Measurements from ENCODE around the gene EIF4EBP3. TPM values are rescaled to one million over a fixed set of nuclear protein-coding genes. Genes with fewer than 3 reads are reported as not detected.
A peak's percentile ranks its signal among the peaks of the same experiment; 100 is the strongest.

Gene EIF4EBP3
- total and polyA plus RNA-seq, 2 donors (not counting 3 experiments of a cell fraction or from before 2014, with no cell fraction given) = 3.7 to 7.6 TPM

DNA sequence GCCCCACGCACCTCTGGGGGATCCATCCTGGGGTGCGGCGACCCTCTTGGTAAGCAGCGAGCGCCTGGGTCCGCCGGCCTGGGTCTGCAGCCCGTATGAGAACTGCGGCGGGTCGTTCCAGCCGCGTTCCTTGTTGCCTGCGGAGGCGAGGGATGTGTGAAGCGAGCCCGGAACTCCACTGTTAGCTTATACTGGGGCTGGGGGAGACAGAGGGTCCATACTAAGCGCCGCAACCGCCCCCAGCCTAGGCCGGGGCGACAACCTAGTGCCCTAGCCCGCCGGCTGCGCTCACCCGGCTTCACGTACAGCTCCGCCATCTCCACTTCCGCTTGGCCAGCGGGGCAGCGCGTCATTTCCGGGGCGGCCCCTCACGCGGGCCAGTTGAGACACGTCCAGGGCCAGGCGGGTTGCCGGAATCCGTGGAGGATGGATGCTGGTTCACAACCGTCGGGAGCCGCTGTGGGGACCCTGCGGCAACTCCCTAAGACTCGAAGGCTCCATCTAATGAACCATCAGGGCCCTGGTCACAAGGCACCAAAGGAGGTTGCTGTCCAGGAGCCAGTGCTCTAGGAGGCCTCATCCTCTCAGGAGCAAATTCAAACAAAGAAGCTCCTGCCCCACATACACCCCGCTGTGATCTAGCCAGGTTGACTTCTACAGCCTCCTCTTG is 9.8 kb downstream of the EIF4EBP3 start, which contains the start of gene SRA1:
TSS of gene SRA1 (minus strand) at position 338 of the 670 bp plus-strand sequence. CDS start at position 317, 21 bp downstream.
- peak within 1 kb of the TSS; percentile 88 for H3K9ac ChIP-seq (replicated peaks; ENCODE audit: extremely low read depth, insufficient read depth, low read length)
- peak; percentile 96 for FAIRE-seq
- ChIA-PET CTCF (interaction anchor here (0.6 to 3.9 kb wide), 4 partner anchors 10 to 184 kb away, joined by 3 to 18 read pairs (median 10); partner anchors contain the start of genes CD14 and EIF4EBP3), POLR2A (interaction anchor here (1.3 kb wide), 2 partner anchors 9 to 90 kb away, joined by 3 to 7 read pairs; partner anchors contain the start of genes EIF4EBP3, IK and NDUFA2)
- intact Hi-C loops (cut with micrococcal nuclease) (loop anchor here (1.0 to 2.0 kb wide), 2 partner anchors 10 to 82 kb away; partner anchors contain the start of genes EIF4EBP3 and TMCO6), dilution Hi-C loops (cut with MboI; ENCODE audit: extremely low pct_ligation_motif_present, low sequenced_read_pairs) (no loop called here)
- no peaks in the 10 kb centered on the region for H3K27me3 ChIP-seq (ENCODE audit: control insufficient read depth in 2 of 2, insufficient read depth in 2 of 2, low read length in 2 of 2)
- H3K9me3 ChIP-seq (replicated peaks; ENCODE audit: control insufficient read depth, insufficient read depth, low read length) = no peaks in the 10 kb centered on the region
- H3K9me1 ChIP-seq (replicated peaks; ENCODE audit: control insufficient read depth, extremely low read depth, insufficient read depth, low read length) = no peaks in the 10 kb centered on the region
- H3K4me3 ChIP-seq (replicated peaks in 1 of 3; ENCODE audit: insufficient read depth in 1 of 3, low read depth in 1 of 3, low read length in 3 of 3) = peak within 1 kb of the TSS; percentile 54 to 92 (median 83)
- H4K20me1 ChIP-seq (replicated peaks; ENCODE audit: control insufficient read depth, extremely low read depth, insufficient read depth, low read length) = no peaks in the 10 kb centered on the region
- peak within 1 kb of the TSS; percentile 79 for H3K27ac ChIP-seq (ENCODE audit: insufficient read depth, low read depth, low read length)
- H3K4me2 ChIP-seq (ENCODE audit: insufficient read depth, low read length) = peak within 1 kb of the TSS; percentile 94
- H3K36me3 ChIP-seq (ENCODE audit: control insufficient read depth in 2 of 2, extremely low read depth in 1 of 2, insufficient read depth in 2 of 2, low read length in 2 of 2) = no peaks in the 10 kb centered on the region
- peak; percentile 92 for DNase-seq (ENCODE audit: low read depth, low spot score)
- TF ChIP-seq POLR2AphosphoS5 (IDR thresholded peaks at IDR 0.05; ENCODE audit: insufficient read depth, low read depth, low read length) (peak; percentile 98), JUN (IDR thresholded peaks at IDR 0.05; ENCODE audit: borderline replicate concordance, insufficient read depth, insufficient read length, low read depth) (no peak), POLR2A (IDR thresholded peaks at IDR 0.05; ENCODE audit: low read depth, low read length) (peak; percentile 99)
- TF ChIP-seq, protein P1, sequence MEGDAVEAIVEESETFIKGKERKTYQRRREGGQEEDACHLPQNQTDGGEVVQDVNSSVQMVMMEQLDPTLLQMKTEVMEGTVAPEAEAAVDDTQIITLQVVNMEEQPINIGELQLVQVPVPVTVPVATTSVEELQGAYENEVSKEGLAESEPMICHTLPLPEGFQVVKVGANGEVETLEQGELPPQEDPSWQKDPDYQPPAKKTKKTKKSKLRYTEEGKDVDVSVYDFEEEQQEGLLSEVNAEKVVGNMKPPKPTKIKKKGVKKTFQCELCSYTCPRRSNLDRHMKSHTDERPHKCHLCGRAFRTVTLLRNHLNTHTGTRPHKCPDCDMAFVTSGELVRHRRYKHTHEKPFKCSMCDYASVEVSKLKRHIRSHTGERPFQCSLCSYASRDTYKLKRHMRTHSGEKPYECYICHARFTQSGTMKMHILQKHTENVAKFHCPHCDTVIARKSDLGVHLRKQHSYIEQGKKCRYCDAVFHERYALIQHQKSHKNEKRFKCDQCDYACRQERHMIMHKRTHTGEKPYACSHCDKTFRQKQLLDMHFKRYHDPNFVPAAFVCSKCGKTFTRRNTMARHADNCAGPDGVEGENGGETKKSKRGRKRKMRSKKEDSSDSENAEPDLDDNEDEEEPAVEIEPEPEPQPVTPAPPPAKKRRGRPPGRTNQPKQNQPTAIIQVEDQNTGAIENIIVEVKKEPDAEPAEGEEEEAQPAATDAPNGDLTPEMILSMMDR (IDR thresholded peaks at IDR 0.05; ENCODE audit: extremely low read depth in 1 of 2, insufficient read depth in 1 of 2, low read depth in 1 of 2, low read length in 2 of 2) = no peak
- TF ChIP-seq, protein P2, sequence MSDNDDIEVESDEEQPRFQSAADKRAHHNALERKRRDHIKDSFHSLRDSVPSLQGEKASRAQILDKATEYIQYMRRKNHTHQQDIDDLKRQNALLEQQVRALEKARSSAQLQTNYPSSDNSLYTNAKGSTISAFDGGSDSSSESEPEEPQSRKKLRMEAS (IDR thresholded peaks at IDR 0.05; ENCODE audit: insufficient read depth, insufficient read length) = no peak
- H3K4me1 ChIP-seq (ENCODE audit: control insufficient read depth, extremely low read depth, insufficient read depth, low read length) = peaks cover 15% of the 10 kb centered on the region
- H3K79me2 ChIP-seq (ENCODE audit: control insufficient read depth, insufficient read depth, low read length) = peaks cover 37% of the 10 kb centered on the region
- no TSS peak for BruUV-seq (replicated peaks)
- peak within 1 kb of the TSS; percentile 58 for H2AFZ ChIP-seq (ENCODE audit: low read depth, low read length)

Measured in endothelial cell of umbilical vein (primary cell).